GM23248 (cell line): ENCODE results near the gene LOXHD1. TPM values are rescaled to one million over a fixed set of nuclear protein-coding genes. Genes with fewer than 3 reads are reported as not detected.

Experiments used
- DNase-seq: peaks from one replicate; pipeline ENCODE4 v3.0.0-alpha.2; 2015
- H2AFZ ChIP-seq: fragments of 200-600 bp; sonication (generic); 2 replicates; pipeline ENCODE4 v1.6.1; 2016; ENCODE audit warnings: antibody characterized with exemption
- H3F3A ChIP-seq: fragments of 200-600 bp; sonication (generic); 2 replicates; pipeline ENCODE4 v1.6.1; 2016; ENCODE audit warnings: mild to moderate bottlenecking, antibody characterized with exemption, mixed run types; ENCODE audit not compliant: insufficient read depth
- H3K27ac ChIP-seq: fragments of 200-600 bp; sonication (generic); 2 replicates; pipeline ENCODE4 v1.5.1; 2016; ENCODE audit warnings: mild to moderate bottlenecking
- H3K27me3 ChIP-seq: fragments of 200-600 bp; sonication (generic); replicated peaks from 2 replicates; pipeline ENCODE4 v1.6.1; 2016; ENCODE audit warnings: mild to moderate bottlenecking; ENCODE audit not compliant: insufficient read depth
- H3K36me3 ChIP-seq: fragments of 200-600 bp; sonication (generic); 2 replicates; pipeline ENCODE4 v1.6.1; 2016; ENCODE audit warnings: low read depth, mild to moderate bottlenecking
- H3K4me1 ChIP-seq: fragments of 200-600 bp; sonication (generic); 2 replicates; pipeline ENCODE4 v1.6.1; 2016; ENCODE audit warnings: mild to moderate bottlenecking; ENCODE audit not compliant: insufficient read depth
- H3K4me2 ChIP-seq: fragments of 200-600 bp; sonication (generic); one replicate; pipeline ENCODE4 v1.6.1; 2016; ENCODE audit warnings: mild to moderate bottlenecking; ENCODE audit not compliant: unreplicated experiment
- H3K4me3 ChIP-seq: fragments of 200-600 bp; sonication (generic); 2 replicates; pipeline ENCODE4 v1.5.1; 2016; ENCODE audit warnings: mild to moderate bottlenecking
- H3K79me2 ChIP-seq: fragments of 200-600 bp; sonication (generic); 2 replicates; pipeline ENCODE4 v1.6.1; 2016; ENCODE audit warnings: mild to moderate bottlenecking; ENCODE audit not compliant: insufficient read depth
- H3K9ac ChIP-seq: fragments of 200-600 bp; sonication (generic); 2 replicates; pipeline ENCODE4 v1.6.1; 2016; ENCODE audit warnings: mild to moderate bottlenecking
- H3K9me2 ChIP-seq: fragments of 200-600 bp; sonication (generic); 2 replicates; pipeline ENCODE4 v1.6.1; 2016; ENCODE audit warnings: mixed run types, mild to moderate bottlenecking, moderate library complexity; ENCODE audit not compliant: insufficient read depth
- H3K9me3 ChIP-seq: fragments of 200-600 bp; sonication (generic); one replicate; pipeline ENCODE4 v1.6.1; 2017; ENCODE audit warnings: low read depth
- H4K20me1 ChIP-seq: fragments of 200-600 bp; sonication (generic); 2 replicates; pipeline ENCODE4 v1.6.0; 2016; ENCODE audit not compliant: insufficient read depth
- EZH2 ChIP-seq: fragments of 200-600 bp; sonication (generic); IDR thresholded peaks from 2 replicates; pipeline ENCODE4 v1.6.1; 2018; ENCODE audit warnings: antibody characterized with exemption, mild to moderate bottlenecking; ENCODE audit not compliant: insufficient read depth, poor library complexity, severe bottlenecking
- EZH2phosphoT487 ChIP-seq: fragments of 200-600 bp; sonication (generic); IDR thresholded peaks from 2 replicates; pipeline ENCODE4 v1.6.1; 2018; ENCODE audit warnings: antibody characterized with exemption, moderate library complexity, mild to moderate bottlenecking, low read depth; ENCODE audit not compliant: insufficient read depth
- WGBS, 2 experiments: methylation state at CpG; one replicate each; pipeline ENCODE4 v1.1.6; 2015 to 2017; ENCODE audit warnings: low lambda C conversion rate in 2 of 2, low coverage in 1 of 2; ENCODE audit errors: missing lambda C conversion rate in 2 of 2; 5-methylcytosine and 5-hydroxymethylcytosine counted together
- in situ Hi-C: fragments of 300-500 bp; cut with MboI; formaldehyde crosslinking; loops from 2 replicates; pipeline ENCODE4 v1.15.0; 2020
- polyA plus RNA-seq: library from polyadenylated mRNA; unstranded; fragments of >200 nt; fragmentation: Nextera tagmentation; extraction: Ambion mirVana; gene quantifications from 2 replicates; pipeline ENCODE4 v1.2.1, GENCODE V29; 2016
- total RNA-seq: library from RNA; depleted of rRNA; stranded (reverse); fragments of >200 nt; shearing (Covaris generic); gene quantifications from 2 replicates; pipeline ENCODE4 v1.2.3, GENCODE V29; 2014; rRNA removed

The LOXHD1 gene
- total and polyA plus RNA-seq, 2 experiments from 2014 or later, result not detected

- Histone ChIP-seq H3K79me2 (no peaks in the 10 kb centered on the region), H2AFZ (no peak overlapping the region), H3K27me3 (peaks cover 4% of the 10 kb centered on the region), H3K4me3 (no peak overlapping the region), H3K27ac (no peak overlapping the region), H3K4me2 (no peak overlapping the region), H4K20me1 (no peaks in the 10 kb centered on the region), H3K9ac (no peak overlapping the region), H3K4me1 (no peaks in the 10 kb centered on the region), H3K9me2 (no peaks in the 10 kb centered on the region), H3K36me3 (no peaks in the 10 kb centered on the region), H3F3A (no peaks in the 10 kb centered on the region), H3K9me3 (no peaks in the 10 kb centered on the region)
- WGBS, 2 experiments, result 16 to 22% methylated on average over 3 of the region's 3 CpGs
- DNase-seq, result no peak
- TF ChIP-seq EZH2 (no peak), EZH2phosphoT487 (no peak)
- in situ Hi-C loops, result no loop called here
These were observed 228.7 kb downstream of the LOXHD1 start for GRCh38 chr18:46428368-46428767.

GRCh38 chr18:46427216-46427995, 229.6 kb downstream of the LOXHD1 start:
- no peak overlapping the region for H3K27ac ChIP-seq

More at GRCh38 chr18:46427216-46427995, 229.6 kb downstream of the LOXHD1 start:
- Histone ChIP-seq H4K20me1 (no peaks in the 10 kb centered on the region), H3F3A (no peaks in the 10 kb centered on the region), H3K36me3 (no peaks in the 10 kb centered on the region), H3K79me2 (no peaks in the 10 kb centered on the region), H3K9me2 (no peaks in the 10 kb centered on the region), H3K4me1 (no peaks in the 10 kb centered on the region), H3K9me3 (no peaks in the 10 kb centered on the region), H2AFZ (no peak overlapping the region), H3K9ac (no peak overlapping the region), H3K27me3 (peaks cover 4% of the 10 kb centered on the region), H3K4me2 (no peak overlapping the region), H3K4me3 (no peak overlapping the region)
- WGBS, 2 experiments, result 36 to 45% methylated on average over 14 to 16 of the region's 16 CpGs
- TF ChIP-seq EZH2 (no peak), EZH2phosphoT487 (no peak)
- no peak for DNase-seq
- in situ Hi-C loops, result no loop called here

Other genes starting within 250 kb of the LOXHD1 start
- 0.13 TPM in 1 of 2 replicates, not detected in the other for gene ST8SIA5, start 99.8 kb upstream of the LOXHD1 start, total RNA-seq
- not detected in 2 replicates for gene ST8SIA5, start 99.8 kb upstream of the LOXHD1 start, polyA plus RNA-seq